ENCODE measurements around the gene C12orf50. TPM values are rescaled to one million over a fixed set of nuclear protein-coding genes. Genes with fewer than 3 reads are reported as not detected.
A peak's percentile ranks its signal among the peaks of the same experiment; 100 is the strongest.

Gene C12orf50
- total and polyA plus RNA-seq, 2 experiments from 2014 or later = 0.03 TPM; not detected in 1

DNA sequence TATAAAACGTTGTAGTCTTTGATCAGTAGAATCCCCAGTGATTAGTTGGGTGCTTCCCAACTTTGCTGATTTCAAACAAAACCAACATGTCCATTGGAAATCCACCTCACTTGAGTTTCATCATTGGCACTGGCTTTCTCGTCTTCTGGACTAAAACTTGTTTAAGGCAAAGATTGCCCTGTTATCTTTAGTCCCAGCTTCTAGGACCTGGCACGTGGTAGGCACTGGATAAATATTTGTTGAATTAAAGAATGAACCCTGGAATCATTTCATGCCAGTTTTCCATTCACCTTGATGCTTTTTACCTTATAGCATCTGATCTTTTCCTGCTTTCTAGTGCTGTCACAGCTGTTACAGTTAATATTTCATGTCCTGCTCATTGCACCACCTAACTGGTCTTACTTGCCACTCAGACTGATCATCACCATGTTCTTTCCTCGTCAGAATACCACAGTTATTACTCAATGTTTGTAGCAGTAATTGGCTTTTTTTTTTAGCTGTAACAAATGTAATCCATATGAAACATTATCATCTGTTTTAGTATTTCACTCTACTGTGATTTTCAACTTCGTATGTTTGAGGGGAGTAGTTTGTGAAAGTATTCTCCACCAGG, 7.3 kb upstream of the C12orf50 start:
- H3K36me3 ChIP-seq (ENCODE audit: insufficient read depth) = no peaks in the 10 kb centered on the region
- H3K9me2 ChIP-seq (ENCODE audit: insufficient read depth) = no peaks in the 10 kb centered on the region
- Mint-ChIP-seq H3K27me3 (ENCODE audit: insufficient read depth, low read depth, poor library complexity) (no peaks in the 10 kb centered on the region), H3K9me3 (peaks cover 8% of the 10 kb centered on the region), H3K4me3 (peak overlapping the region; percentile 97), H3K27ac (no peak overlapping the region), H3K4me1 (peaks cover 32% of the 10 kb centered on the region), H3K36me3 (ENCODE audit: low read depth) (peaks cover 5% of the 10 kb centered on the region; the same call in 1 of the 3 replicates)
- no peak overlapping the region for H3K27ac ChIP-seq (ENCODE audit: low read depth)
- peak overlapping the region; percentile 93 for H3K4me2 ChIP-seq
- no peaks in the 10 kb centered on the region for H3K27me3 ChIP-seq (ENCODE audit: insufficient read depth)
- no peak for ATAC-seq
- H3K79me2 ChIP-seq (replicated peaks; ENCODE audit: insufficient read depth) = peaks cover 59% of the 10 kb centered on the region
- TF ChIP-seq, protein P1, sequence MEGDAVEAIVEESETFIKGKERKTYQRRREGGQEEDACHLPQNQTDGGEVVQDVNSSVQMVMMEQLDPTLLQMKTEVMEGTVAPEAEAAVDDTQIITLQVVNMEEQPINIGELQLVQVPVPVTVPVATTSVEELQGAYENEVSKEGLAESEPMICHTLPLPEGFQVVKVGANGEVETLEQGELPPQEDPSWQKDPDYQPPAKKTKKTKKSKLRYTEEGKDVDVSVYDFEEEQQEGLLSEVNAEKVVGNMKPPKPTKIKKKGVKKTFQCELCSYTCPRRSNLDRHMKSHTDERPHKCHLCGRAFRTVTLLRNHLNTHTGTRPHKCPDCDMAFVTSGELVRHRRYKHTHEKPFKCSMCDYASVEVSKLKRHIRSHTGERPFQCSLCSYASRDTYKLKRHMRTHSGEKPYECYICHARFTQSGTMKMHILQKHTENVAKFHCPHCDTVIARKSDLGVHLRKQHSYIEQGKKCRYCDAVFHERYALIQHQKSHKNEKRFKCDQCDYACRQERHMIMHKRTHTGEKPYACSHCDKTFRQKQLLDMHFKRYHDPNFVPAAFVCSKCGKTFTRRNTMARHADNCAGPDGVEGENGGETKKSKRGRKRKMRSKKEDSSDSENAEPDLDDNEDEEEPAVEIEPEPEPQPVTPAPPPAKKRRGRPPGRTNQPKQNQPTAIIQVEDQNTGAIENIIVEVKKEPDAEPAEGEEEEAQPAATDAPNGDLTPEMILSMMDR (conservative IDR thresholded peaks at IDR 0.05; ENCODE audit: low read depth in 2 of 2) = no peak
- TF ChIP-seq, protein P2, sequence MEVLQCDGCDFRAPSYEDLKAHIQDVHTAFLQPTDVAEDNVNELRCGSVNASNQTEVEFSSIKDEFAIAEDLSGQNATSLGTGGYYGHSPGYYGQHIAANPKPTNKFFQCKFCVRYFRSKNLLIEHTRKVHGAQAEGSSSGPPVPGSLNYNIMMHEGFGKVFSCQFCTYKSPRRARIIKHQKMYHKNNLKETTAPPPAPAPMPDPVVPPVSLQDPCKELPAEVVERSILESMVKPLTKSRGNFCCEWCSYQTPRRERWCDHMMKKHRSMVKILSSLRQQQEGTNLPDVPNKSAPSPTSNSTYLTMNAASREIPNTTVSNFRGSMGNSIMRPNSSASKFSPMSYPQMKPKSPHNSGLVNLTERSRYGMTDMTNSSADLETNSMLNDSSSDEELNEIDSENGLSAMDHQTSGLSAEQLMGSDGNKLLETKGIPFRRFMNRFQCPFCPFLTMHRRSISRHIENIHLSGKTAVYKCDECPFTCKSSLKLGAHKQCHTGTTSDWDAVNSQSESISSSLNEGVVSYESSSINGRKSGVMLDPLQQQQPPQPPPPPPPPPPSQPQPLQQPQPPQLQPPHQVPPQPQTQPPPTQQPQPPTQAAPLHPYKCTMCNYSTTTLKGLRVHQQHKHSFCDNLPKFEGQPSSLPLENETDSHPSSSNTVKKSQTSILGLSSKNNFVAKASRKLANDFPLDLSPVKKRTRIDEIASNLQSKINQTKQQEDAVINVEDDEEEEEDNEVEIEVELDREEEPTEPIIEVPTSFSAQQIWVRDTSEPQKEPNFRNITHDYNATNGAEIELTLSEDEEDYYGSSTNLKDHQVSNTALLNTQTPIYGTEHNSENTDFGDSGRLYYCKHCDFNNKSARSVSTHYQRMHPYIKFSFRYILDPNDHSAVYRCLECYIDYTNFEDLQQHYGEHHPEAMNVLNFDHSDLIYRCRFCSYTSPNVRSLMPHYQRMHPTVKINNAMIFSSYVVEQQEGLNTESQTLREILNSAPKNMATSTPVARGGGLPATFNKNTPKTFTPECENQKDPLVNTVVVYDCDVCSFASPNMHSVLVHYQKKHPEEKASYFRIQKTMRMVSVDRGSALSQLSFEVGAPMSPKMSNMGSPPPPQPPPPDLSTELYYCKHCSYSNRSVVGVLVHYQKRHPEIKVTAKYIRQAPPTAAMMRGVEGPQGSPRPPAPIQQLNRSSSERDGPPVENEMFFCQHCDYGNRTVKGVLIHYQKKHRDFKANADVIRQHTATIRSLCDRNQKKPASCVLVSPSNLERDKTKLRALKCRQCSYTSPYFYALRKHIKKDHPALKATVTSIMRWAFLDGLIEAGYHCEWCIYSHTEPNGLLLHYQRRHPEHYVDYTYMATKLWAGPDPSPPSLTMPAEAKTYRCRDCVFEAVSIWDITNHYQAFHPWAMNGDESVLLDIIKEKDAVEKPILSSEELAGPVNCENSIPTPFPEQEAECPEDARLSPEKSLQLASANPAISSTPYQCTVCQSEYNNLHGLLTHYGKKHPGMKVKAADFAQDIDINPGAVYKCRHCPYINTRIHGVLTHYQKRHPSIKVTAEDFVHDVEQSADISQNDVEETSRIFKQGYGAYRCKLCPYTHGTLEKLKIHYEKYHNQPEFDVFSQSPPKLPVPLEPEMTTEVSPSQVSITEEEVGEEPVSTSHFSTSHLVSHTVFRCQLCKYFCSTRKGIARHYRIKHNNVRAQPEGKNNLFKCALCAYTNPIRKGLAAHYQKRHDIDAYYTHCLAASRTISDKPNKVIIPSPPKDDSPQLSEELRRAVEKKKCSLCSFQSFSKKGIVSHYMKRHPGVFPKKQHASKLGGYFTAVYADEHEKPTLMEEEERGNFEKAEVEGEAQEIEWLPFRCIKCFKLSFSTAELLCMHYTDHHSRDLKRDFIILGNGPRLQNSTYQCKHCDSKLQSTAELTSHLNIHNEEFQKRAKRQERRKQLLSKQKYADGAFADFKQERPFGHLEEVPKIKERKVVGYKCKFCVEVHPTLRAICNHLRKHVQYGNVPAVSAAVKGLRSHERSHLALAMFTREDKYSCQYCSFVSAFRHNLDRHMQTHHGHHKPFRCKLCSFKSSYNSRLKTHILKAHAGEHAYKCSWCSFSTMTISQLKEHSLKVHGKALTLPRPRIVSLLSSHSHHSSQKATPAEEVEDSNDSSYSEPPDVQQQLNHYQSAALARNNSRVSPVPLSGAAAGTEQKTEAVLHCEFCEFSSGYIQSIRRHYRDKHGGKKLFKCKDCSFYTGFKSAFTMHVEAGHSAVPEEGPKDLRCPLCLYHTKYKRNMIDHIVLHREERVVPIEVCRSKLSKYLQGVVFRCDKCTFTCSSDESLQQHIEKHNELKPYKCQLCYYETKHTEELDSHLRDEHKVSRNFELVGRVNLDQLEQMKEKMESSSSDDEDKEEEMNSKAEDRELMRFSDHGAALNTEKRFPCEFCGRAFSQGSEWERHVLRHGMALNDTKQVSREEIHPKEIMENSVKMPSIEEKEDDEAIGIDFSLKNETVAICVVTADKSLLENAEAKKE (CRISPR knock-in tag; IDR thresholded peaks at IDR 0.05) = no peak
- TF ChIP-seq EZH2phosphoT487 (IDR thresholded peaks at IDR 0.05; ENCODE audit: unreplicated experiment) = no peak
- H3K4me3 ChIP-seq = peak overlapping the region; percentile 89
- H3K4me1 ChIP-seq (ENCODE audit: insufficient read depth) = peaks cover 25% of the 10 kb centered on the region
- DNase-seq (ENCODE audit: low spot score) = no peak
- H3F3A ChIP-seq (replicated peaks; ENCODE audit: low read depth) = no peaks in the 10 kb centered on the region
- peaks cover 11% of the 10 kb centered on the region; the same call in 1 of the 2 replicates for H4K20me1 ChIP-seq (replicated peaks; ENCODE audit: insufficient read depth)
- H2AFZ ChIP-seq = no peak overlapping the region
